ENCODE measurements around the gene RRAGD.

DNA sequence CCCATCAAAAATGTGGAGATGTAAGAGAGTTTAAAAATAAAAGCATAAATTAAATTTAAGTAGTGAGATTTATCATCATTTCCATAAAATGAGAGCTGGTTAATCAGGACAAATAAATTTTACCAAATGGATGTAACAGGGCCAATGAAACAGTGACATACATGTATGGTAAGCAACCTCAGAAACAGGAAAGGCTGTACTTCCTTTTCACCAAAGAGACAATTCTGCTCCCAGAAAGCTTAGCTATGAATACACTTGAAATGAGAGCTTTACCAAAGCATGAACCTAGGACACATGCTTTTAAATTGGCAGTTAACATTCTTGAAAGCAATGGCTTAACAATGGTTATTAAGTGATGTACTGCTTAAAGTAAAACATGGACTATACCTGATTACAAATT is 47.5 kb downstream of the RRAGD start:
- TF ChIP-seq ELF4 (IDR thresholded peaks at IDR 0.05) = no peak
- no peak for TF ChIP-seq SUZ12 (IDR thresholded peaks at IDR 0.05)
- TF ChIP-seq CTBP1 (IDR thresholded peaks at IDR 0.05; ENCODE audit: borderline replicate concordance) = no peak
- TF ChIP-seq FOXM1 (IDR thresholded peaks at IDR 0.05; ENCODE audit: borderline replicate concordance) = no peak
- no peak for TF ChIP-seq BHLHE40 (IDR thresholded peaks at IDR 0.05; ENCODE audit: borderline replicate concordance)
- TF ChIP-seq NFRKB (IDR thresholded peaks at IDR 0.05) = no peak
- TF ChIP-seq LEF1 (IDR thresholded peaks at IDR 0.05; ENCODE audit: borderline replicate concordance) = no peak
- TF ChIP-seq SP1 (IDR thresholded peaks at IDR 0.05) = no peak
- TF ChIP-seq HDGF (IDR thresholded peaks at IDR 0.05; ENCODE audit: borderline replicate concordance) = no peak
- TF ChIP-seq ARNT (IDR thresholded peaks at IDR 0.05) = no peak
- TF ChIP-seq FOXA1 (IDR thresholded peaks at IDR 0.05) = no peak
- TF ChIP-seq TARDBP (IDR thresholded peaks at IDR 0.05) = no peak
- no peak for TF ChIP-seq ZNF384 (IDR thresholded peaks at IDR 0.05)
- TF ChIP-seq, protein P1, sequence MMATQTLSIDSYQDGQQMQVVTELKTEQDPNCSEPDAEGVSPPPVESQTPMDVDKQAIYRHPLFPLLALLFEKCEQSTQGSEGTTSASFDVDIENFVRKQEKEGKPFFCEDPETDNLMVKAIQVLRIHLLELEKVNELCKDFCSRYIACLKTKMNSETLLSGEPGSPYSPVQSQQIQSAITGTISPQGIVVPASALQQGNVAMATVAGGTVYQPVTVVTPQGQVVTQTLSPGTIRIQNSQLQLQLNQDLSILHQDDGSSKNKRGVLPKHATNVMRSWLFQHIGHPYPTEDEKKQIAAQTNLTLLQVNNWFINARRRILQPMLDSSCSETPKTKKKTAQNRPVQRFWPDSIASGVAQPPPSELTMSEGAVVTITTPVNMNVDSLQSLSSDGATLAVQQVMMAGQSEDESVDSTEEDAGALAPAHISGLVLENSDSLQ (IDR thresholded peaks at IDR 0.05) = no peak
